Measurements from ENCODE around the gene MYMX. TPM values are rescaled to one million over a fixed set of nuclear protein-coding genes. Genes with fewer than 3 reads are reported as not detected.

The MYMX gene
- total RNA-seq, 2 experiments from 2014 or later, result not detected

DNA sequence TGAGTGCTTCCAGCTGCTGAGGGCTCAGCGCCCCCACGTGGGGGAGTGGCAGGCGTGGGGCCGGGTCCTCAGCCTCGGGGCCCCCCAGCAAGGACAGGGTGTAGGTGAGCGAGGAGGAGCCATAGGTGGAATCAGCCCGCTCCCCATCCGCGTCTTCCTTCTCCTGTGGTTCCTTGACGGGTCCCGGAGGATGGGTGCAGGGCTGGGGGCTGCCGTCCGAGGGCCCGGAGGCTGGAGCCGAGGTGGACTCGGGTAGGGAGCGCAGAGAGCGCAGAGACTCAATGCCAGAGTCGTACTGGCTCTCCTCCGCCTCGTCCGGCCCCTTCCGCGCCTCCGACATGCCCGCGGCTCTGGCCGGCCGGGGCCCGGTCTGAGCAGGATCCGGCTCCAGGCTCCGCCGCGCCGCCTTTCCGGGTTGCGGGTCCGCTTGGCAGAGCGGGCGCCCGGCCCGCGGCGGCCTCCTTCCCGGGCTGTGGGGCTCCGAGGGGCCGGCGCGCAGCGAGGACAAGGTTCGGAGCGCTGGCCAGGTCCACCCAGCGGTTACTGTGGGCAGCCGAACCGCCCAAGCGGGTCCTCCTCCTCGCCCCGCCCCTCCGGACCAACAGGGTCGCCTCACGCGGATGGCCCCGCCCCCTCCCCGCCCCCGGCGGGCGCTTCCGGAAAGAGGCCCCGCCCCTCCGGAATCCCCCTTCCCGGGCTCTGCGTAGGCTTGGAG lies 48.4 kb downstream of the MYMX start, which contains the start of gene NFKBIE:
TSS of gene NFKBIE (minus strand) at position 545 of the 715 bp plus-strand sequence. CDS start at position 340, 205 bp downstream.
- ATAC-seq (ENCODE audit: low read depth) (peak; percentile 69), DNase-seq (peak; percentile 95)
- POLR2A ChIA-PET, result interaction anchor here (0.6 to 4.7 kb wide), 5 partner anchors 10 to 47 kb away, joined by 3 to 30 read pairs (median 4); partner anchors contain the start of gene HSP90AB1
- Mint-ChIP-seq H3K27me3 (peaks cover 22% of the 10 kb centered on the region), H3K4me1 (peaks cover 54% of the 10 kb centered on the region), H3K9me3 (no peaks in the 10 kb centered on the region), H3K4me3 (peak within 1 kb of the TSS; percentile 99), H3K36me3 (peaks cover 11% of the 10 kb centered on the region), H3K27ac (peak within 1 kb of the TSS; percentile 98)

DNA sequence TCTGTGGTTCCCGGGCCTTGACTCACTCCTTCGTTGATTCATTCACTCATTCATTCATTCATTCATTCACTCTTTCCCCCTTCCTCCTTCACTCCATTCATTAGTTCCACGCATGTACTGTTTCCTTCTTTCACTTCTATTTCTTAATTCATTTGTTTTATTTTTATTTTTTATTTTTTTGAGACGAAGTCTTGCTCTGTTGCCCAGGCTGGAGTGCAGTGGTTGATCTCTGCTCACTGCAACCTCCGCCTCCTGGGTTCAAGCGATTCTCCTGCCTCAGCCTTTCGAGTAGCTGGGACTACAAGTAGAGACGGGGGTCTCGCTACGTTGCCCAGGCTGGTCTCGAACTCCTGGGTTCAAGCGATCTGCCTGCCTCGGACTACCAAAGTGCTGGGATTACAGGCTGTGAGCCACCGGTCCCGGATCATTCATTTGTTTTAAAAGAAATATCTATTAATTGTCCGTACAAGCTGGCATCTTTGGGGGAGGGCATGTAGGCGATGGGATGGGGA lies 49.1 kb downstream of the MYMX start:
- Mint-ChIP-seq H3K27me3 (peaks cover 22% of the 10 kb centered on the region), H3K4me1 (peaks cover 54% of the 10 kb centered on the region), H3K36me3 (peaks cover 10% of the 10 kb centered on the region), H3K4me3 (peak overlapping the region; percentile 99), H3K27ac (peak overlapping the region; percentile 92), H3K9me3 (no peaks in the 10 kb centered on the region)
- POLR2A ChIA-PET, result interaction anchor here (2.8 to 4.7 kb wide), 2 partner anchors 11 to 19 kb away, joined by 23 to 30 read pairs; partner anchors contain the start of gene HSP90AB1
- DNase-seq (no peak), ATAC-seq (ENCODE audit: low read depth) (no peak)

DNA sequence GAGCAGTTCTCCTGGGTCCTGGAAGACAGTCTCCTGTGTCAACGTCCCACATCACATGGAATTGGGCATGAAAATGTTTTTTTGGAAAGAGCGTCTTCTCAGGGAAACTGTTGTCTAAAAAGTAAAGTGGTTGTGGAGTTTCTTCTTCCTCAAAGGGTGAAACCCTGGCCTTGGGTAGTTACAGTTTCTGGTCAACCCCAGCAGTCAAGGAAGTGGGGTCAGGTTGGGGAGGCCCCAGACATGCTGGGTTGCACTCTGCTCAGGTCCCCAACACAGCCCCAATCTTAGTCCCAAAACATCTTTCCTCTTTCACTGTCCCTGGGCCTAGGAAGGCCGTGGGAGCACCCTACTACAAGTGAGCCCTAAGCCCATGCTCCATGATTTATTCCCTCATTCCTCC lies 49.6 kb downstream of the MYMX start:
- DNase-seq, result no peak
- peak overlapping the region; percentile 76 for H3K27ac Mint-ChIP-seq
- peaks cover 49% of the 10 kb centered on the region for H3K4me1 Mint-ChIP-seq
- no peak for ATAC-seq (ENCODE audit: low read depth)
- POLR2A ChIA-PET, result interaction anchor here (0.5 to 4.7 kb wide), 3 partner anchors 11 to 123 kb away, joined by 3 to 23 read pairs (median 3); no protein-coding TSS in a partner anchor
- H3K9me3 Mint-ChIP-seq, result no peaks in the 10 kb centered on the region
- H3K27me3 Mint-ChIP-seq, result peaks cover 27% of the 10 kb centered on the region
- peak overlapping the region; percentile 69 for H3K4me3 Mint-ChIP-seq
- H3K36me3 Mint-ChIP-seq, result peaks cover 6% of the 10 kb centered on the region

DNA sequence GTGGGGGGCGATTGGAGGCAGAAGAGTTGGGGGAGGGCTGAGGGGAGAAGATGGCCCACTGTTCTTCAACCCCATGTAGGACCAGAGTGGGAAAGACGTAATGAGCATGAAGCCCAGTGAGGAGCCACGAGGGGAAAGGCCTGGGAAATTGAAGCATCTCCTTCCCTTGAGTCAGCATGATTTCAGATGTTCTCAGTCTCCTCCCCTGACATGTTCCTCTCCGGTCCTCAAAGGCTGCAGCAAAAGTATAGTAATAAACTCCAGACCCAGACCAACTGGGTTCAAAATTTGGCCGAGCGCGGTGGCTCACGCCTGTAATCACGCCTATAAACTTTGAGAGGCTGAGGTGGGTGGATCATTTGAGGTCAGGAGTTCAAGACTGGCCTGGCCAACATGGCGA lies 50.5 kb downstream of the MYMX start:
- H3K27ac Mint-ChIP-seq, result no peak overlapping the region

More for the DNA sequence above, 50.5 kb downstream of the MYMX start:
- no peak overlapping the region for H3K4me3 Mint-ChIP-seq
- ATAC-seq (ENCODE audit: low read depth) (no peak), DNase-seq (no peak)
- POLR2A ChIA-PET, result interaction anchor here (1.1 to 4.7 kb wide), 4 partner anchors 12 to 44 kb away, joined by 3 to 23 read pairs (median 5); no protein-coding TSS in a partner anchor
- H3K36me3 Mint-ChIP-seq, result peaks cover 6% of the 10 kb centered on the region
- peaks cover 47% of the 10 kb centered on the region for H3K4me1 Mint-ChIP-seq
- H3K27me3 Mint-ChIP-seq, result peaks cover 35% of the 10 kb centered on the region
- H3K9me3 Mint-ChIP-seq, result no peaks in the 10 kb centered on the region

Other genes starting within 250 kb of the MYMX start
- gene MRPL14, start 89.5 kb upstream of the MYMX start, total RNA-seq, result 10 to 100 TPM; 44.1 to 51.6 TPM
- 10 to 100 TPM; 20.8 to 21.8 TPM for gene TMEM63B, start 89.4 kb upstream of the MYMX start, total RNA-seq
- not detected for gene CAPN11, start 58.1 kb upstream of the MYMX start, total RNA-seq
- 10 to 100 TPM; 22.5 to 24.0 TPM for gene SLC29A1, start 6.7 kb downstream of the MYMX start, total RNA-seq
- gene HSP90AB1, start 30.2 kb downstream of the MYMX start, total RNA-seq, result 100 to 1,000 TPM; 453 to 466 TPM
- gene SLC35B2, start 40.6 kb downstream of the MYMX start, total RNA-seq, result 10 to 100 TPM; 28.4 TPM
- 10 to 100 TPM; 14.0 to 14.3 TPM for gene NFKBIE, start 48.6 kb downstream of the MYMX start, total RNA-seq
- not detected for gene TMEM151B, start 53.5 kb downstream of the MYMX start, total RNA-seq
- 10 to 100 TPM; 23.0 to 23.2 TPM for gene AARS2, start 96.4 kb downstream of the MYMX start, total RNA-seq
- gene SPATS1, start 125.7 kb downstream of the MYMX start, total RNA-seq, result not detected
- gene CDC5L, start 170.8 kb downstream of the MYMX start, total RNA-seq, result 10 to 100 TPM; 20.9 to 22.8 TPM

Data from activated naive CD8-positive, alpha-beta T cell treated with anti-CD3 and anti-CD28 coated beads, Interleukin-2, amount 10 ng/mL, durations not matched to agents 7 days and 5 days (primary cell).